HG03460 (cell line): ENCODE results near the gene NUDT15.

ENCODE experiments used
- ATAC-seq: cut with Tn5 transposase; IDR thresholded peaks from one replicate; pipeline ENCODE4 v1.9.1; 2021; ENCODE audit not compliant: unreplicated experiment

NUDT15 gene

DNA sequence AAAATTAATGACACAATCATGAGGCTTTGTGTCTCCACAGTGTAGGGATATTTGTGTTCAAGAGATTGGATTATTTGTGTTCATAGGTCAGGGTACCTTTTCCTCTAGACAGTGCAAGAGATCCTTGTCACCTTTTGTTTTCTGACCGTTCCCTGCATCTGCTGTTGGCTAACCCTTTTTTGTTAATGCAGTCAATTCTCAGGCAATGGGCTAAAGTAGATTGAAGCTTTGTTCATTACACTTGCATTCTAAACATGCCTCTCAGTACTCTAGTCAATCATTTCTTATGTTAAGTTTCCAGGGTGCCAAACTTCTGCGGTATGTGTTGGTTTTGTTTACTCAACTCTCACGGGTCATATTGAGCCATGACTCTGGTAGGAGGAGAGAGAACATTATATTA lies 59.1 kb downstream of the NUDT15 start:
- ATAC-seq: no peak
